Neural progenitor cell (in vitro differentiated cells): Measurements from ENCODE around the gene CGRRF1. TPM values are rescaled to one million over a fixed set of nuclear protein-coding genes. Genes with fewer than 3 reads are reported as not detected.

Source experiments
- DNase-seq: peaks from one replicate; pipeline ENCODE4 v3.0.0-alpha.2; 2016; ENCODE audit warnings: low spot score
- H2AFZ ChIP-seq: fragments of 200-600 bp; sonication (generic); replicated peaks from 2 replicates; pipeline ENCODE4 v1.6.1; 2016; ENCODE audit warnings: antibody characterized with exemption
- H3F3A ChIP-seq: fragments of 200-600 bp; sonication (generic); 2 replicates; pipeline ENCODE4 v1.6.1; 2016; ENCODE audit warnings: antibody characterized with exemption, low read depth
- H3K27ac ChIP-seq: fragments of 200-600 bp; sonication (generic); 2 replicates; pipeline ENCODE4 v1.5.1; 2016; ENCODE audit warnings: mild to moderate bottlenecking
- H3K27me3 ChIP-seq: fragments of 200-600 bp; sonication (generic); 2 replicates; pipeline ENCODE4 v1.6.1; 2016; ENCODE audit warnings: mild to moderate bottlenecking, moderate library complexity
- H3K36me3 ChIP-seq: fragments of 200-600 bp; sonication (generic); 2 replicates; pipeline ENCODE4 v1.5.1; 2016
- H3K4me1 ChIP-seq: fragments of 200-600 bp; sonication (generic); 2 replicates; pipeline ENCODE4 v1.6.1; 2016; ENCODE audit warnings: mixed run types
- H3K4me2 ChIP-seq: fragments of 200-600 bp; sonication (generic); 2 replicates; pipeline ENCODE4 v1.6.1; 2016
- H3K4me3 ChIP-seq: fragments of 200-600 bp; sonication (generic); 2 replicates; pipeline ENCODE4 v1.5.1; 2016
- H3K79me2 ChIP-seq: fragments of 200-600 bp; sonication (generic); 2 replicates; pipeline ENCODE4 v1.6.1; 2016; ENCODE audit warnings: low read depth
- H3K9ac ChIP-seq: fragments of 200-600 bp; sonication (generic); 2 replicates; pipeline ENCODE4 v1.6.1; 2016
- H3K9me3 ChIP-seq: fragments of 200-600 bp; sonication (generic); 2 replicates; pipeline ENCODE4 v1.5.1; 2016; ENCODE audit warnings: low read depth
- H4K20me1 ChIP-seq: fragments of 200-600 bp; sonication (generic); 2 replicates; pipeline ENCODE4 v1.6.1; 2016; ENCODE audit warnings: low read depth
- H3K27ac Mint-ChIP-seq: 3 replicates; pipeline ENCODE4 v1.8.0; 2021; ENCODE audit warnings: mixed read lengths
- H3K27me3 Mint-ChIP-seq: 2 replicates; pipeline ENCODE4 v1.8.0; 2022; ENCODE audit warnings: low read depth, mild to moderate bottlenecking, inconsistent platforms, moderate library complexity, mixed read lengths; ENCODE audit not compliant: insufficient read depth
- H3K36me3 Mint-ChIP-seq: 3 replicates; pipeline ENCODE4 v1.8.0; 2021; ENCODE audit warnings: mixed read lengths
- H3K4me1 Mint-ChIP-seq: 3 replicates; pipeline ENCODE4 v1.8.0; 2021; ENCODE audit warnings: mixed read lengths
- H3K4me3 Mint-ChIP-seq: 3 replicates; pipeline ENCODE4 v1.8.0; 2021; ENCODE audit warnings: mild to moderate bottlenecking, moderate library complexity, mixed read lengths
- H3K9me3 Mint-ChIP-seq: 3 replicates; pipeline ENCODE4 v1.8.0; 2020; ENCODE audit warnings: mixed read lengths
- EZH2 ChIP-seq: fragments of 200-600 bp; sonication (generic); IDR thresholded peaks from 2 replicates; pipeline ENCODE4 v1.6.1; 2017; ENCODE audit warnings: antibody characterized with exemption, mild to moderate bottlenecking, moderate library complexity
- EZH2phosphoT487 ChIP-seq: fragments of 200-600 bp; sonication (generic); IDR thresholded peaks from 2 replicates; pipeline ENCODE4 v1.6.1; 2017; ENCODE audit warnings: antibody characterized with exemption
- total RNA-seq: library from RNA; depleted of rRNA; stranded (reverse); fragments of >200 nt; gene quantifications from 2 replicates; pipeline ENCODE4 v1.2.3, GENCODE V29; 2015; ENCODE audit warnings: low replicate concordance
- TF ChIP-seq, protein P1 (sequence below): fragments of 200-600 bp; sonication (generic); IDR thresholded peaks from 2 replicates; pipeline ENCODE4 v1.5.1; 2017; ENCODE audit warnings: antibody characterized with exemption, mild to moderate bottlenecking

Gene CGRRF1
- total RNA-seq, 1 donor from 2014 or later = 36.1 TPM

DNA sequence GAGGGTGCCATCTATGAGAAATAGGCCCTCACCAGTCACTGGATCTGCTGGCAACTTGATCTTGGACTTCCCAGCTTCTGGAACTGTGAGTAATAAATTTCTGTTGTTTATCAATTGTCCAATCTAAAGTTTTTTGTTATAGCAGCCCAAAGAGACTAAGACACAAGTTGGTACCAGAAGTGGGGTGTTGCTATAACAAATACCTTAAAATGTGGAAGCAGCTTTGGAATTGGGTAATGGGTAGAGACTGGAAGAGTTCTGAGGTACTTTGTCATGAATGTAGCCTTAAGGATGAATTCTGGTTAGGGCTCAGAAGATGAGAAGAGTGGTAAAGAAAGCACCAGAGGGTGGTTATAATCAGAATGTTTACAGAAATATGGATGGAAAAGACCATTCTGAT, 42.4 kb upstream of the CGRRF1 start:
- Histone ChIP-seq H3K9me3 (no peaks in the 10 kb centered on the region), H3K27ac (no peak overlapping the region), H4K20me1 (peaks cover 4% of the 10 kb centered on the region), H2AFZ (no peak overlapping the region), H3K36me3 (no peaks in the 10 kb centered on the region), H3K27me3 (no peaks in the 10 kb centered on the region), H3F3A (peaks cover 8% of the 10 kb centered on the region), H3K79me2 (no peaks in the 10 kb centered on the region), H3K9ac (no peak overlapping the region), H3K4me1 (peaks cover 5% of the 10 kb centered on the region), H3K4me3 (no peak overlapping the region), H3K4me2 (no peak overlapping the region)
- no peak overlapping the region for H3K27ac Mint-ChIP-seq
- DNase-seq = no peak
- no peak overlapping the region for H3K4me3 Mint-ChIP-seq
- peaks cover 3% of the 10 kb centered on the region for H3K4me1 Mint-ChIP-seq
- TF ChIP-seq EZH2 (no peak), EZH2phosphoT487 (no peak)
- TF ChIP-seq, protein P1, sequence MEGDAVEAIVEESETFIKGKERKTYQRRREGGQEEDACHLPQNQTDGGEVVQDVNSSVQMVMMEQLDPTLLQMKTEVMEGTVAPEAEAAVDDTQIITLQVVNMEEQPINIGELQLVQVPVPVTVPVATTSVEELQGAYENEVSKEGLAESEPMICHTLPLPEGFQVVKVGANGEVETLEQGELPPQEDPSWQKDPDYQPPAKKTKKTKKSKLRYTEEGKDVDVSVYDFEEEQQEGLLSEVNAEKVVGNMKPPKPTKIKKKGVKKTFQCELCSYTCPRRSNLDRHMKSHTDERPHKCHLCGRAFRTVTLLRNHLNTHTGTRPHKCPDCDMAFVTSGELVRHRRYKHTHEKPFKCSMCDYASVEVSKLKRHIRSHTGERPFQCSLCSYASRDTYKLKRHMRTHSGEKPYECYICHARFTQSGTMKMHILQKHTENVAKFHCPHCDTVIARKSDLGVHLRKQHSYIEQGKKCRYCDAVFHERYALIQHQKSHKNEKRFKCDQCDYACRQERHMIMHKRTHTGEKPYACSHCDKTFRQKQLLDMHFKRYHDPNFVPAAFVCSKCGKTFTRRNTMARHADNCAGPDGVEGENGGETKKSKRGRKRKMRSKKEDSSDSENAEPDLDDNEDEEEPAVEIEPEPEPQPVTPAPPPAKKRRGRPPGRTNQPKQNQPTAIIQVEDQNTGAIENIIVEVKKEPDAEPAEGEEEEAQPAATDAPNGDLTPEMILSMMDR = no peak
- peaks cover 4% of the 10 kb centered on the region for H3K27me3 Mint-ChIP-seq
- H3K36me3 Mint-ChIP-seq = peaks cover 10% of the 10 kb centered on the region
- peaks cover 9% of the 10 kb centered on the region for H3K9me3 Mint-ChIP-seq

DNA sequence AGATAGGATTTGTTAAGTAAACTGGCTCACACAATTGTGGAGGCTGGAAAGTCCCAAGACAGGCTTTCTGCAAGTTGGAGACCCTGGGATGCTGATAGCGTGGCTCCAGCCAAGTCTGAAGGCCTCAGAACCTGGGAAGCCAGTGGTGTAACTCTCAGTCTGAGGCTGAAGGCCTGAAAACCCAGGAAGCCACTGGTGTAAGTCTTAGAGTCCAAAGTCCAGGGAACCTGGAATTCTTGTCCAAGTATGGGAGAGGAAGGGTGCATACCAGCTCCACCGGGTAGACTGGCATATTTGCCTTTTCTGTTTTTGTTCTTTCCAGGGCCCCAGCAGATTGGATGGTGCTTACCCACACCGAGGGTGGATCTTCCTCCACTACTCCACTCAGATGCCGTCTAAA, 39.0 kb upstream of the CGRRF1 start:
- Mint-ChIP-seq H3K4me3 (no peak overlapping the region), H3K27ac (no peak overlapping the region)

DNA sequence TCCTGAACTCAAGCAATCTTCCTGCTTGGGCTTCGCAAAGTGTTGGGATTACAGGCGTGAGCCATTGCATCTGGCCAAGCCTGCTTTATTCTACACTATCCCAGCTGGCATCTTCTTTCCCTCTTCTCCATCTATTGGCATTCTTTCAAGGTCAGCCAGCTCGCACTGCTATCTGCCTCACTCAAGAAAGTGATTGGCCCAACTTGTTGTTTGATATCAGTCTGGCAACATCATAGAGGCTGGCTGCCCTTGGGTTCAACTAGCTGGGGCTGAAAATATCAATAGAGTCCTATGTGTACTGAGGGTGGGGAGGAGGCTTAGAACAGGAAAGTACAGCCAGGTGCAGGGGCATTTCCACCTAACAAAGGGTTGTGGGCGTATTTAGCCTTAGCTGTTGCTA, 38.1 kb upstream of the CGRRF1 start:
- DNase-seq = no peak
- Histone ChIP-seq H3K9ac (no peak overlapping the region), H3K79me2 (no peaks in the 10 kb centered on the region), H3K36me3 (no peaks in the 10 kb centered on the region), H2AFZ (no peak overlapping the region), H3K4me3 (no peak overlapping the region), H3K4me2 (peak overlapping the region; percentile 60), H3K4me1 (peaks cover 26% of the 10 kb centered on the region), H4K20me1 (peaks cover 4% of the 10 kb centered on the region), H3K9me3 (no peaks in the 10 kb centered on the region), H3K27me3 (no peaks in the 10 kb centered on the region), H3F3A (peaks cover 33% of the 10 kb centered on the region), H3K27ac (no peak overlapping the region)
- no peak for TF ChIP-seq EZH2phosphoT487
- TF ChIP-seq EZH2 = no peak
- TF ChIP-seq, protein P1 = no peak
- H3K27me3 Mint-ChIP-seq = peaks cover 4% of the 10 kb centered on the region
- H3K36me3 Mint-ChIP-seq = peaks cover 15% of the 10 kb centered on the region
- peaks cover 12% of the 10 kb centered on the region for H3K4me1 Mint-ChIP-seq
- no peak overlapping the region for H3K4me3 Mint-ChIP-seq
- H3K9me3 Mint-ChIP-seq = peaks cover 9% of the 10 kb centered on the region
- H3K27ac Mint-ChIP-seq = no peak overlapping the region

More for the DNA sequence above, 39.0 kb upstream of the CGRRF1 start:
- peaks cover 33% of the 10 kb centered on the region for H3F3A ChIP-seq
- no peaks in the 10 kb centered on the region for H3K79me2 ChIP-seq
- no peak overlapping the region for H3K9ac ChIP-seq
- no peak overlapping the region for H3K27ac ChIP-seq
- Mint-ChIP-seq H3K4me1 (peaks cover 12% of the 10 kb centered on the region), H3K27me3 (peaks cover 4% of the 10 kb centered on the region), H3K36me3 (peaks cover 13% of the 10 kb centered on the region), H3K9me3 (peaks cover 9% of the 10 kb centered on the region)
- peaks cover 4% of the 10 kb centered on the region for H4K20me1 ChIP-seq
- no peak overlapping the region for H3K4me3 ChIP-seq
- H3K4me1 ChIP-seq = peaks cover 26% of the 10 kb centered on the region
- no peak for DNase-seq
- no peak for TF ChIP-seq EZH2
- TF ChIP-seq, protein P1 = no peak
- TF ChIP-seq EZH2phosphoT487 = no peak
- no peak overlapping the region for H2AFZ ChIP-seq
- no peaks in the 10 kb centered on the region for H3K27me3 ChIP-seq
- H3K9me3 ChIP-seq = no peaks in the 10 kb centered on the region
- no peak overlapping the region for H3K4me2 ChIP-seq
- H3K36me3 ChIP-seq = no peaks in the 10 kb centered on the region
